Neural progenitor cell (in vitro differentiated cells): Measurements from ENCODE around the gene ZNF423.

Experiments
- CTCF ChIP-seq: fragments of 200-600 bp; sonication (generic); IDR thresholded peaks from 2 replicates; pipeline ENCODE4 v1.5.1; 2017; ENCODE audit warnings: antibody characterized with exemption, mild to moderate bottlenecking
- EZH2 ChIP-seq: fragments of 200-600 bp; sonication (generic); IDR thresholded peaks from 2 replicates; pipeline ENCODE4 v1.6.1; 2017; ENCODE audit warnings: antibody characterized with exemption, mild to moderate bottlenecking, moderate library complexity
- EZH2phosphoT487 ChIP-seq: fragments of 200-600 bp; sonication (generic); IDR thresholded peaks from 2 replicates; pipeline ENCODE4 v1.6.1; 2017; ENCODE audit warnings: antibody characterized with exemption

GRCh38 chr16:49657736-49658465 lies 198.0 kb downstream of the ZNF423 start:
- no peak for TF ChIP-seq CTCF
- TF ChIP-seq EZH2phosphoT487, result no peak
- TF ChIP-seq EZH2, result no peak
